GM06990 (cell line): ENCODE measurements around the gene SLC2A4.

Experiments
- DNase-seq: peaks from one replicate; pipeline ENCODE4 v3.0.0-alpha.2; 2011; ENCODE audit not compliant: insufficient read length; ENCODE audit errors: extremely low read depth
- H3K27me3 ChIP-seq: replicated peaks from 2 replicates; pipeline ENCODE4 v1.6.0; 2011; ENCODE audit warnings: low read length; ENCODE audit not compliant: control insufficient read depth, insufficient read depth
- H3K36me3 ChIP-seq: 2 replicates; pipeline ENCODE4 v1.5.1; 2011; ENCODE audit warnings: low read length; ENCODE audit not compliant: control insufficient read depth, insufficient read depth
- H3K4me3 ChIP-seq: replicated peaks from 2 replicates; pipeline ENCODE4 v1.5.1; 2011; ENCODE audit warnings: low read depth, mild to moderate bottlenecking, control low read depth, low read length
- CTCF ChIP-seq: IDR thresholded peaks from 2 replicates; pipeline ENCODE4 v1.5.1; 2011; ENCODE audit warnings: low read length, control low read depth, mild to moderate bottlenecking, inconsistent platforms; ENCODE audit not compliant: insufficient read depth, poor library complexity, severe bottlenecking

SLC2A4 gene

DNA sequence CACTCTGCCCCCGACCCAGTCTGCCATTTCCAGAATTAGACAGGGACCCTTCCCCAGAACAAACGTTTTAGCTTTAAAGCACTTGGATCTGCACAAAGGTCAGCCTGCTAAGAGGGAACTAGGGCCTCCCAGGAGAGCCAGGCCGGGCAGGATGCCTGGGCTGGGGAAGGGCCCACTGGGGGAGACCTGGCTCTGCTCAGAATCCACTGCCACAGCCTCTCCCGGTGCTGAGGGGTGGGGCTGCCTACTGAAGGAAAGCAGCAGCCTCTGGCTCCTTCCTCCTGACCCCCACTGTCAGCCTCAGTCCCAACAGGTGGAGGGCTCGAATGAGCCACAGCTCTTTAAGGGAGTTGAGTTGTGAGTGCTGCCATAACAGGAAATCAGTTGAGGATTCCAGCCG lies 11.2 kb downstream of the SLC2A4 start:
- DNase-seq, result no peak
- no peak for TF ChIP-seq CTCF
- H3K36me3 ChIP-seq, result no peaks in the 10 kb centered on the region
- H3K27me3 ChIP-seq, result peaks cover 2% of the 10 kb centered on the region; the same call in 1 of the 2 replicates
- no peak overlapping the region for H3K4me3 ChIP-seq

DNA sequence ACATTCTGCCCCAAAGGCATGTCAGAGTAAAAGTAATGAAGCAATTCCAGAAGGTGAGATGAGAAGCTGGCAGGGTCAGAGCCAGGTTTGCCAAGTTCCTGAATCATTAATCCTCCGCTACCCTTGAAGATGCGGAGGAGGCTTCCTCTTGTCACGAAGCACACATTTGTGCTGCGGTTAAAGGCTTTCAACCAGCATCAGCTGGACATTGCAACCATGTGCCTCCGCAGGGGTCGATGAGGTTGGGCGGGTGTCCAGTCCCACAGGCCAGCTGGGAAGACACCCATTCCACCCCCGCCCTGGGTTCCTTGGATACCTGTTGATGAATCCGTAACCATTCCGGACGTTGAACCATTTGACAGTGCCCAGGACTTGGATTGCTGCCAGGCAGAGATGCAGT lies 11.6 kb downstream of the SLC2A4 start:
- no peak for DNase-seq
- Histone ChIP-seq H3K4me3 (no peak overlapping the region), H3K27me3 (peaks cover 2% of the 10 kb centered on the region; the same call in 1 of the 2 replicates), H3K36me3 (no peaks in the 10 kb centered on the region)
- no peak for TF ChIP-seq CTCF

- no peak for DNase-seq
- peaks cover 2% of the 10 kb centered on the region; the same call in 1 of the 2 replicates for H3K27me3 ChIP-seq
These were observed 12.5 kb downstream of the SLC2A4 start for GRCh38 chr17:7293816-7294613.

GRCh38 chr17:7294614-7295153 lies 13.2 kb downstream of the SLC2A4 start, which contains the start of gene YBX2:
Gene YBX2, minus strand, starts transcription at chr17:7294639. Its CDS starts 139 bp downstream, at chr17:7294500.
- no peak for TF ChIP-seq CTCF
- peaks cover 2% of the 10 kb centered on the region; the same call in 1 of the 2 replicates for H3K27me3 ChIP-seq
- no peaks in the 10 kb centered on the region for H3K36me3 ChIP-seq
- peak within 1 kb of the TSS; percentile 45 for H3K4me3 ChIP-seq
- peak; percentile 85 for DNase-seq

More at GRCh38 chr17:7293816-7294613, 12.5 kb downstream of the SLC2A4 start:
- Histone ChIP-seq H3K36me3 (no peaks in the 10 kb centered on the region), H3K4me3 (no peak overlapping the region)
- TF ChIP-seq CTCF, result no peak

DNA sequence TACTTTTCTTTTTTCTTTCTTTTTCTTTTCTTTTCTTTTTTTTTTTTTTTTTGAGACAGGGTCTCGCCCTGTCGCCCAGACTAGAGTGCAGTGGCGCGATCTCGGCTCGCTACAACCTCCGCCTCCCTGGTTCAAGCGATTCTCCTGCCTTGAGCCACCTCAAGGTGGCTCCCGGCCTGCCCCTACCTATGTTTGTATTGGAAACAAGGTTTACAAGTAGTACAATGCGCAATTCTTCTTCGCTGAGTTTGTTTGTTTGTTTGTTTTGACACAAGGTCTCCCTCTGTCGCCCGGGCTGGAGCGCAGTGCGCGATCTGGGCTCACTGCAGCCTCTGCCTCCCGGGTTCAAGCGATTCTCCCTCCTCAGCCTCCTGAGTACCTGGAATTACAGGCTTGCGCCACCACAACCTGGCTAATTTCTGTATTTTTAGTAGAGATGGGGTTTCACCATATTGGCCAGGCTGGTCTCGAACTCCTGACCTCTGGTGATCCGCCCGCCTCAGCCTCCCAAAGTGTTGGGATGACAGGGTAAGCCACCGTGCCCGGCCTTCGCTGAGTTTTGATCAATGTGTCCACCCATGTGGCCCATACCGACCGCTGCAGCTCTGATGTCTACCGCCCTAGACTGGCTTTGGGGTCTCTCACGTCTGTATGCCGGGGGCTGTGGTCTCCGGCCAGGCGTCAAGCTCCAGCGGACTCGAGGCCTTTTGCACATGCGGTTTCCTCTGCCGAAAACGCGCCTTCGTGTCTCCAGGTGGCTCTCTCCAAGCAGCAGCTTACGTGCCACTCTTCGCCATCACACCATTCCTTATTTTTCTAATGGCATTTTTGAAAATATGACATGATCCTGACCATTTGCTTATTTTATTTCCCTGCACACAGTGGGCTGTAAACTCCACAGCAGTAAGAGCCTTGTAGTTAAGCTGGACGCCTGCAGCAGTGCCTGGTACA lies 14.0 kb downstream of the SLC2A4 start:
- Histone ChIP-seq H3K27me3 (peaks cover 2% of the 10 kb centered on the region; the same call in 1 of the 2 replicates), H3K4me3 (no peak overlapping the region; the same call in 1 of the 2 replicates), H3K36me3 (no peaks in the 10 kb centered on the region)
- no peak for TF ChIP-seq CTCF
- DNase-seq, result no peak
